Suprapubic skin (tissue), 4 donors: ENCODE measurements around the gene RAF1.

Experiments used
- CTCF ChIP-seq, 2 donors: fragments of 200-600 bp in 1 of 2; fragments of 450-650 bp in 1 of 2; sonication (generic) in 1 of 2; IDR thresholded peaks; one replicate each; pipeline ENCODE4 v1.5.1; 2016 to 2019; ENCODE audit warnings: antibody characterized with exemption in 2 of 2, mild to moderate bottlenecking in 1 of 2, moderate library complexity in 1 of 2
- EP300 ChIP-seq: sonication (generic); formaldehyde crosslinking; IDR thresholded peaks from one replicate; pipeline ENCODE4 v1.6.1; 2017; ENCODE audit warnings: antibody characterized with exemption
- POLR2A ChIP-seq, 2 donors: fragments of 450-650 bp; IDR thresholded peaks; one replicate each; pipeline ENCODE4 v1.6.1; 2017; ENCODE audit warnings: antibody characterized with exemption in 2 of 2, mild to moderate bottlenecking in 2 of 2, moderate library complexity in 2 of 2
- POLR2AphosphoS5 ChIP-seq, 3 donors: sonication (generic); formaldehyde crosslinking; IDR thresholded peaks; one replicate each; pipeline ENCODE4 v1.6.1; 2017; ENCODE audit warnings: antibody characterized with exemption in 3 of 3

DNA sequence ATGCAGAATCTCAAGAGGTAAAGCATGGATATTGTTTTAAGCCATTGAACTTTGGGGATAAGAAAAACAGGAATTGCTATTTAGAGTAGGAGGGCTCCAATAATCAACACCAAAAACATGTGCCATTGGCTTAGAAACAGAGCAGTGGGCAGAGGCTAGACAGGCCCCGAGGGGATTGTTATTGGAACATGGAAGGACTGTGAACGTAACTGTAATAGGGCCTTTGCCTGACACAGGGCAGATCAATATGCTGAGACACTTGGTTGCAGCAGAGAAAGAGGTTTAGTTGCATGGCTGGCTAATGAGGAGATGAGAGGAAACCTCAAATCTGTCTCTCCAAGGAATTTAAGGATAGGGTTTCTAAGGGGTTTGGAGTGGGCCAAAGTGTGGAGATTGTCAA is 36.9 kb upstream of the RAF1 start:
- TF ChIP-seq CTCF (IDR thresholded peaks at IDR 0.05) (no peak), POLR2AphosphoS5 (IDR thresholded peaks at IDR 0.05) (no peak), POLR2A (IDR thresholded peaks at IDR 0.05) (no peak), EP300 (no peak)
